Breast epithelium (tissue), 3 donors: Measurements from ENCODE around the gene UNC5B.

Experiments used
- POLR2A ChIP-seq: fragments of 450-650 bp; IDR thresholded peaks from one replicate; pipeline ENCODE4 v1.6.1; 2016; ENCODE audit warnings: antibody characterized with exemption, mild to moderate bottlenecking, moderate library complexity
- POLR2AphosphoS5 ChIP-seq, 3 donors: sonication (generic); formaldehyde crosslinking; IDR thresholded peaks; one replicate each; pipeline ENCODE4 v1.6.1; 2017; ENCODE audit warnings: antibody characterized with exemption in 3 of 3
- TF ChIP-seq, protein P1 (sequence below), 3 donors: fragments of 450-650 bp; IDR thresholded peaks; one replicate each; pipeline ENCODE4 v1.5.1; 2016 to 2017; ENCODE audit warnings: antibody characterized with exemption in 3 of 3, mild to moderate bottlenecking in 3 of 3, moderate library complexity in 3 of 3

- TF ChIP-seq POLR2A: no peak
- TF ChIP-seq, protein P1, sequence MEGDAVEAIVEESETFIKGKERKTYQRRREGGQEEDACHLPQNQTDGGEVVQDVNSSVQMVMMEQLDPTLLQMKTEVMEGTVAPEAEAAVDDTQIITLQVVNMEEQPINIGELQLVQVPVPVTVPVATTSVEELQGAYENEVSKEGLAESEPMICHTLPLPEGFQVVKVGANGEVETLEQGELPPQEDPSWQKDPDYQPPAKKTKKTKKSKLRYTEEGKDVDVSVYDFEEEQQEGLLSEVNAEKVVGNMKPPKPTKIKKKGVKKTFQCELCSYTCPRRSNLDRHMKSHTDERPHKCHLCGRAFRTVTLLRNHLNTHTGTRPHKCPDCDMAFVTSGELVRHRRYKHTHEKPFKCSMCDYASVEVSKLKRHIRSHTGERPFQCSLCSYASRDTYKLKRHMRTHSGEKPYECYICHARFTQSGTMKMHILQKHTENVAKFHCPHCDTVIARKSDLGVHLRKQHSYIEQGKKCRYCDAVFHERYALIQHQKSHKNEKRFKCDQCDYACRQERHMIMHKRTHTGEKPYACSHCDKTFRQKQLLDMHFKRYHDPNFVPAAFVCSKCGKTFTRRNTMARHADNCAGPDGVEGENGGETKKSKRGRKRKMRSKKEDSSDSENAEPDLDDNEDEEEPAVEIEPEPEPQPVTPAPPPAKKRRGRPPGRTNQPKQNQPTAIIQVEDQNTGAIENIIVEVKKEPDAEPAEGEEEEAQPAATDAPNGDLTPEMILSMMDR (IDR thresholded peaks at IDR 0.05): no peak
- TF ChIP-seq POLR2AphosphoS5 (IDR thresholded peaks at IDR 0.05): no peak
Observed at GRCh38 chr10:71348850-71349249, 136.5 kb downstream of the UNC5B start.
